Thyroid gland (tissue), 4 donors: ENCODE measurements around the gene ITIH5. TPM values are rescaled to one million over a fixed set of nuclear protein-coding genes. Genes with fewer than 3 reads are reported as not detected.

Source experiments
- DNase-seq, 2 donors: peaks; one replicate each; pipeline ENCODE4 v3.0.0-alpha.2; 2019
- H3K27ac ChIP-seq, 3 donors: fragments of 200-600 bp; sonication (generic); 1 replicate in 2 of 3; 2 replicates in 1 of 3; pipeline ENCODE4 v1.5.1; 2016 to 2019; ENCODE audit warnings: mild to moderate bottlenecking in 1 of 3, moderate library complexity in 1 of 3
- H3K27me3 ChIP-seq: fragments of 200-600 bp; sonication (generic); one replicate; pipeline ENCODE4 v1.5.1; 2019
- H3K36me3 ChIP-seq, 2 donors: fragments of 200-600 bp; sonication (generic); one replicate each; pipeline ENCODE4 v1.5.1; 2016 to 2019
- H3K4me1 ChIP-seq, 2 donors: fragments of 200-600 bp; sonication (generic); one replicate each; pipeline ENCODE4 v1.5.1; 2017 to 2019
- H3K4me3 ChIP-seq, 3 donors: fragments of 200-600 bp; sonication (generic); replicated peaks in 1 of 3; 1 replicate in 2 of 3; 2 replicates in 1 of 3; pipeline ENCODE4 v1.5.1; 2016; ENCODE audit warnings: mild to moderate bottlenecking in 1 of 3
- H3K9me3 ChIP-seq: fragments of 200-600 bp; sonication (generic); one replicate; pipeline ENCODE4 v1.5.1; 2017
- POLR2A ChIP-seq, 2 donors: fragments of 450-650 bp; IDR thresholded peaks; one replicate each; pipeline ENCODE4 v1.6.1; 2017; ENCODE audit warnings: antibody characterized with exemption in 2 of 2, mild to moderate bottlenecking in 2 of 2, moderate library complexity in 1 of 2
- WGBS, 2 donors: methylation state at CpG; one replicate each; pipeline ENCODE4 v1.1.5; 2017; 5-methylcytosine and 5-hydroxymethylcytosine counted together
- intact Hi-C: fragments of 100-400 bp; cut with DNase I; formaldehyde crosslinking; loops from one replicate; pipeline ENCODE4 v1.15.1; 2023
- total RNA-seq, 4 donors: library from RNA; depleted of rRNA; stranded (reverse); fragments of >200 nt; gene quantifications; one replicate each; pipeline ENCODE4 v1.2.3, GENCODE V29; 2016
- TF ChIP-seq, protein P1 (sequence below), 6 experiments: fragments of 200-600 bp in 3 of 6; fragments of 450-650 bp in 3 of 6; sonication (generic) in 3 of 6; IDR thresholded peaks; one replicate each; pipeline ENCODE4 v1.5.1; 2016 to 2019; ENCODE audit warnings: antibody characterized with exemption in 6 of 6, mild to moderate bottlenecking in 2 of 6, inconsistent platforms in 1 of 6, moderate library complexity in 1 of 6

Gene ITIH5
- total RNA-seq, 4 donors from 2014 or later: 14.4 to 31.3 (median 20.2) TPM

DNA sequence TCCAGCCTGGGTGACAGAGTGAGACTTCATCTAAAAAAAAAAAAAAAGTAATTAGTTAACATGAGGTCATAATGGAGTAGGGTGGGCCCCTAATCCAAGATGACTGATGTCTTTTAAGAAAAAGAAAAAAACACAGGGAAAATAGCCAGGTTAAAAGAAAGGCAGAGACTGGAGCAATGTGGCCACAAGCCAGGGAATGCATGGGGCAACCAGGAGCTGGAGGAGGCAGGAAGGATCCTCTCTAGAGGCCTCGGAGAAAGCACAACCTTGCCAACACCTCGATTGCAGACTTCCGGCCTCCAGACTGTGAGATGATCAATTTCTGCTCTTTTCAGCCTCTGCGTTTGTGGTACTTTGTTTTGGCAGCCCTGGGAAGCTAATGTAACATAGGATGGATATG, 121.5 kb downstream of the ITIH5 start:
- Histone ChIP-seq H3K9me3 (no peaks in the 10 kb centered on the region), H3K27ac (no peak overlapping the region), H3K27me3 (no peaks in the 10 kb centered on the region), H3K4me1 (peaks cover 4 to 11% of the 10 kb centered on the region in 2 donors), H3K36me3 (no peaks in the 10 kb centered on the region), H3K4me3 (no peak overlapping the region)
- no peak for TF ChIP-seq POLR2A (IDR thresholded peaks at IDR 0.05)
- intact Hi-C loops: no loop called here
- WGBS, 2 donors: 76 to 77% methylated on average over 4 of the region's 4 CpGs
- DNase-seq: no peak

DNA sequence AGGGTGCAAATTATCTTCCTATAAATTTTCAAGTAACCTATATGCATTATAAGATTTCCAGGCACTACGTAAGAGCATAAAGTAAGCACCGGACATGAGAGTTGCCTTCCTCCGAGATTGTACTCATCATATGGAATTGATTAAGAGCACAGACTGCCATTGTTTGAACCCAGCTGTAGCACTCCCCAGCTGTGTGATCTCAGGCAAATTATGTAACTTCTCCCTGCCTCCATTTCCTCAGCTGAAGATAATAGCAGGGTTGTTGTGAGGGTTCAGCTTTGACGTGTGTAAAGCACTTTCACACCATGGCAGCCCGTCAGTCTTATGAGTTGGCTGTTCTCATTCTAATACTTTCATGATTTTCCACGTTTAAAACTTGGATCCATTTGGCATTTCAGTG, 122.6 kb downstream of the ITIH5 start:
- WGBS, 2 donors: 83 to 96% methylated on average over 6 of the region's 6 CpGs
- Histone ChIP-seq H3K27ac (no peak overlapping the region), H3K9me3 (no peaks in the 10 kb centered on the region), H3K27me3 (no peaks in the 10 kb centered on the region), H3K36me3 (no peaks in the 10 kb centered on the region), H3K4me1 (peaks cover 4 to 11% of the 10 kb centered on the region in 2 donors), H3K4me3 (no peak overlapping the region)
- TF ChIP-seq POLR2A (IDR thresholded peaks at IDR 0.05): no peak
- TF ChIP-seq, protein P1, sequence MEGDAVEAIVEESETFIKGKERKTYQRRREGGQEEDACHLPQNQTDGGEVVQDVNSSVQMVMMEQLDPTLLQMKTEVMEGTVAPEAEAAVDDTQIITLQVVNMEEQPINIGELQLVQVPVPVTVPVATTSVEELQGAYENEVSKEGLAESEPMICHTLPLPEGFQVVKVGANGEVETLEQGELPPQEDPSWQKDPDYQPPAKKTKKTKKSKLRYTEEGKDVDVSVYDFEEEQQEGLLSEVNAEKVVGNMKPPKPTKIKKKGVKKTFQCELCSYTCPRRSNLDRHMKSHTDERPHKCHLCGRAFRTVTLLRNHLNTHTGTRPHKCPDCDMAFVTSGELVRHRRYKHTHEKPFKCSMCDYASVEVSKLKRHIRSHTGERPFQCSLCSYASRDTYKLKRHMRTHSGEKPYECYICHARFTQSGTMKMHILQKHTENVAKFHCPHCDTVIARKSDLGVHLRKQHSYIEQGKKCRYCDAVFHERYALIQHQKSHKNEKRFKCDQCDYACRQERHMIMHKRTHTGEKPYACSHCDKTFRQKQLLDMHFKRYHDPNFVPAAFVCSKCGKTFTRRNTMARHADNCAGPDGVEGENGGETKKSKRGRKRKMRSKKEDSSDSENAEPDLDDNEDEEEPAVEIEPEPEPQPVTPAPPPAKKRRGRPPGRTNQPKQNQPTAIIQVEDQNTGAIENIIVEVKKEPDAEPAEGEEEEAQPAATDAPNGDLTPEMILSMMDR (IDR thresholded peaks at IDR 0.05): no peak
- intact Hi-C loops: no loop called here
- DNase-seq: no peak

DNA sequence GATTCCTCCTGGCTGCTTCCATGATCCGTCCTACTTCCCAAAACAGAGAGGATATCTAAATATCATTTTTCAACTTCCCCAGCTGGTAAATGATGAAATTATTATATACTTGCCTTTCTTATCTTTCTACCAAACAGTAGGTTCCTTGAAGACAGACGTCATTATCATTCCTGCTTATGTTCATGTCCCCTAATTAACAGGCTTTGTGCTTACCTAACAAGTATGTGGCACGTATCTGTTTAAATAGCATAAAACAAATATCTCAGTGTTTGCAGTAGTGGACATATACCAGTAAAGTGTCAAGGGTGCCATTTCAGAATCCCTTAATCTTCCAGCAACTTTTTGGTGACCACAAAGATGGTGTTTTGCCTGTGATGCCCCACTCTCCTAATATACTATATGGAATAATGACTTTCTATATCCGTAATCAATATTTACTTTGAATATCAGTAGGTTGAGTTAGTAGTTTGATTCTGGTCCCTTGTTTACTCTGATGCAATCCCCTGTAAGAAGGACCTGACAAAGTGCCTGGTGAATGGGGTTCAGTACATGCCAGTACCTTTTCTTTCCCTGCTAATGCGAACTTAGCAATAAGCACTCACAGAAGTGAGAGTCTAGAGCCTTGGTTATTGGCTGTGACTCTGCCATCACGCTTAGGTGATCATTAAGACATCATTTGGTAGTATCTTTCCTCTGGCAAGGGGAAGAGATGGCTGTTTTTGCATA, 124.4 kb downstream of the ITIH5 start:
- DNase-seq: no peak
- Histone ChIP-seq H3K27ac (no peak overlapping the region), H3K4me3 (no peak overlapping the region), H3K9me3 (no peaks in the 10 kb centered on the region), H3K27me3 (no peaks in the 10 kb centered on the region), H3K36me3 (no peaks in the 10 kb centered on the region), H3K4me1 (peaks cover 4 to 11% of the 10 kb centered on the region in 2 donors)
- intact Hi-C loops: no loop called here
- 92 to 97% methylated on average over 6 of the region's 6 CpGs for WGBS, 2 donors
- TF ChIP-seq, protein P1 (IDR thresholded peaks at IDR 0.05): no peak
- TF ChIP-seq POLR2A (IDR thresholded peaks at IDR 0.05): no peak

DNA sequence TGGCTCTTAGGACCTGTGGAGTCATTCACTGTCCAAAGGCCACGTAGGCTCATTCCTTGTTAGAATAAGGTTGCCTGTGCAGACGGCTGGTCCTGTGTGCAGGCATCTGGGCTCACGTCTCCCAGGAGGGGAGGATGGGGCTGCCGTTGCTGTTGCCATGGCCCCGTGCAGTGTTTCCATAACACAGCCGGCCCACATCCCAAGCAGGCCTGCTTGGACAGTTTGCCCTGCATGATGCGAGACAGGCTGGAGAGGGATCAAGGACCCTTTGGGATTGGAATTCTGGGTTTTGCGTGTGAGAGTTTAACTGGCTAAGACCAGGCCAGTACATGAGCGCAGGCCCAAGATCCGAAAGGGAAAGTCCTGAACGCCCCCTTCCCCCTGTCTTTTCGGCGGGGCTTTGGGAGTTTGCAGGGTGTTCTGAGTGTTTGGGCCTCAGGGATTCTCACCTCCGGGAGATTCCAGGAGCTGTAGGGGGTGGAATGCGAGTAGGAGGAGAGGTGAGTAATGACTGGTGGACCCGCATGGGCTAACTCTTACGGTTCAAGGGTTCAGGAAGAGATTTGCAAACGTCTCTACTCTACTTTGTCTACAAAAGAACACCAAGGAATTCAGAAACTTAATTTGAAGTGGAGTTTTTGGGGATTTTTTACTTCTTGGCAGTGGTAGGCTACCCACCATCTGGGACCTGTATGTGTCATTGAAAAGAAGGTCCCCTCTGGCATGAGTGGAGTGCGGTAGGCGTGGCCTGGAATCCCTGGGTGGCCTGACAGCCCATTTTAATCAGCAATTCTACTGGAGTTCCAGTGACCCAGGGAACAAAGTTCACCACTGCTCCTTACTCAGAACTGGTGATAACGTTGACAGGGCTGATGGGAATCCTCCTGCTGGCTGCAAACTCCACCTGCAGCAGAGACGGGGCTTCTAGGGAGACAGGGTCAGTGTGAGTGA, 125.4 kb downstream of the ITIH5 start:
- Histone ChIP-seq H3K36me3 (no peaks in the 10 kb centered on the region), H3K4me3 (no peak overlapping the region), H3K27me3 (no peaks in the 10 kb centered on the region), H3K4me1 (peaks cover 4 to 11% of the 10 kb centered on the region in 2 donors), H3K27ac (no peak overlapping the region), H3K9me3 (no peaks in the 10 kb centered on the region)
- peak; percentile 33 to 44 for DNase-seq
- 46 to 48% methylated on average over 20 to 22 of the region's 22 CpGs for WGBS, 2 donors
- TF ChIP-seq, protein P1 (IDR thresholded peaks at IDR 0.05): no peak
- no peak for TF ChIP-seq POLR2A (IDR thresholded peaks at IDR 0.05)
- intact Hi-C loops: no loop called here

DNA sequence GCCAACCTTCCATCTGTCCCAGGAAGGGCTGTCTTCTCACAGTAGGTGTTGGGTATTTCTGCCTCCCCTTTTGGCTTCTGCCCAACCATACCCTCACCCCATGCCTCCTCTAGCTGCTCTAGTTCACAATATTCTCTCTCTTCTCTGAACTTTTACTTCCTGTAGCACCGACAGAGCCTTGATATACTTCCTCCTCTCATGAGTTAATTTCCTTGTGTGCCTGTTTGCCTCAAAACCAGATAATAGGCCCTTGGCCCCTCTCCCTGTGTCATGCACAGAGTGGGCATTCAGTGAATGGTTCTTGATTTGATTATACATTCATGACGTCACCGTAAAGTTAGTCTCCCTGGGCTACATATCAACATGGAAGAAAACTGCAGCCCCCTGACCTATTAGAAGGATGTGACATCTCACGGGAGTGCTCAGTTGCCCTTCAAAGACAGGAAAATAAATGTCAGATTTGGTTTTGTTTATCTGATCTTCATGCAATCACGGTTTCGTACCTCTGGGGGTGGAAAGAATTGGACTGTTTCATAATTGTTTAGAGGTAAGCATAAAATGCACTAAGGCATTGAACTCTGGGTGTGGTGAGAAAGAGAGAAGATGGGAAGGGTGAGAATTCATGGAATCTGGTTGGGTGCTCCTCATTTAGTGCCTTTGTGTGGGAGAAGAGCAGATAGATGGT, 127.7 kb downstream of the ITIH5 start:
- WGBS, 2 donors: 62 to 72% methylated on average over 6 of the region's 6 CpGs
- H3K27ac ChIP-seq: no peak overlapping the region

More for the DNA sequence above, 127.7 kb downstream of the ITIH5 start:
- Histone ChIP-seq H3K4me3 (no peak overlapping the region), H3K27me3 (no peaks in the 10 kb centered on the region), H3K9me3 (no peaks in the 10 kb centered on the region), H3K36me3 (no peaks in the 10 kb centered on the region), H3K4me1 (peaks cover 4 to 11% of the 10 kb centered on the region in 2 donors)
- intact Hi-C loops: no loop called here
- no peak for DNase-seq
- no peak for TF ChIP-seq POLR2A (IDR thresholded peaks at IDR 0.05)
- TF ChIP-seq, protein P1 (IDR thresholded peaks at IDR 0.05): no peak
